Thyroid gland (tissue), 4 donors: Measurements from ENCODE around the gene RRAGA. TPM values are rescaled to one million over a fixed set of nuclear protein-coding genes. Genes with fewer than 3 reads are reported as not detected.
"Not testable (repeated sequence)": the region's sequence is repeated elsewhere in the genome, so short reads cannot be mapped to it uniquely, and the experiment has no call there.

ENCODE experiments used
- DNase-seq, 2 donors: peaks; one replicate each; pipeline ENCODE4 v3.0.0-alpha.2; 2019
- H3K27ac ChIP-seq, 3 donors: fragments of 200-600 bp; sonication (generic); 1 replicate in 2 of 3; 2 replicates in 1 of 3; pipeline ENCODE4 v1.5.1; 2016 to 2019; ENCODE audit warnings: mild to moderate bottlenecking in 1 of 3, moderate library complexity in 1 of 3
- H3K27me3 ChIP-seq: fragments of 200-600 bp; sonication (generic); one replicate; pipeline ENCODE4 v1.5.1; 2019
- H3K36me3 ChIP-seq, 2 donors: fragments of 200-600 bp; sonication (generic); one replicate each; pipeline ENCODE4 v1.5.1; 2016 to 2019
- H3K4me1 ChIP-seq, 2 donors: fragments of 200-600 bp; sonication (generic); one replicate each; pipeline ENCODE4 v1.5.1; 2017 to 2019
- H3K4me3 ChIP-seq, 3 donors: fragments of 200-600 bp; sonication (generic); replicated peaks in 1 of 3; 1 replicate in 2 of 3; 2 replicates in 1 of 3; pipeline ENCODE4 v1.5.1; 2016; ENCODE audit warnings: mild to moderate bottlenecking in 1 of 3
- H3K9me3 ChIP-seq: fragments of 200-600 bp; sonication (generic); one replicate; pipeline ENCODE4 v1.5.1; 2017
- CTCF ChIP-seq, 6 experiments: fragments of 200-600 bp in 3 of 6; fragments of 450-650 bp in 3 of 6; sonication (generic) in 3 of 6; IDR thresholded peaks; one replicate each; pipeline ENCODE4 v1.5.1; 2016 to 2019; ENCODE audit warnings: antibody characterized with exemption in 6 of 6, mild to moderate bottlenecking in 2 of 6, inconsistent platforms in 1 of 6, moderate library complexity in 1 of 6
- POLR2A ChIP-seq, 2 donors: fragments of 450-650 bp; IDR thresholded peaks; one replicate each; pipeline ENCODE4 v1.6.1; 2017; ENCODE audit warnings: antibody characterized with exemption in 2 of 2, mild to moderate bottlenecking in 2 of 2, moderate library complexity in 1 of 2
- WGBS, 2 donors: methylation state at CpG; one replicate each; pipeline ENCODE4 v1.1.5; 2017; 5-methylcytosine and 5-hydroxymethylcytosine counted together
- intact Hi-C: fragments of 100-400 bp; cut with DNase I; formaldehyde crosslinking; loops from one replicate; pipeline ENCODE4 v1.15.1; 2023
- small RNA-seq: library from RNA; depleted of rRNA; stranded (forward); fragments of <200 nt; gene quantifications from one replicate; pipeline ENCODE3, GENCODE V24; 2016
- total RNA-seq, 4 donors: library from RNA; depleted of rRNA; stranded (reverse); fragments of >200 nt; gene quantifications; one replicate each; pipeline ENCODE4 v1.2.3, GENCODE V29; 2016

The RRAGA gene
- total RNA-seq, 4 donors from 2014 or later = 59.8 to 69.2 (median 61.1) TPM

GRCh38 chr9:19074836-19075235, 25.6 kb downstream of the RRAGA start:
- Histone ChIP-seq H3K4me3 (no peak overlapping the region), H3K27me3 (no peaks in the 10 kb centered on the region), H3K4me1 (no peaks in the 10 kb centered on the region), H3K36me3 (peaks cover 10 to 23% of the 10 kb centered on the region in 2 donors), H3K27ac (no peak overlapping the region), H3K9me3 (no peaks in the 10 kb centered on the region)
- no peak for TF ChIP-seq POLR2A (IDR thresholded peaks at IDR 0.05)
- no peak for TF ChIP-seq CTCF (IDR thresholded peaks at IDR 0.05)
- no peak for DNase-seq
- intact Hi-C loops = no loop called here
- WGBS, 2 donors = 92 to 94% methylated on average over 1 of the region's 1 CpG

- no peak for DNase-seq
- Histone ChIP-seq H3K27me3 (no peaks in the 10 kb centered on the region), H3K36me3 (peaks cover 6 to 15% of the 10 kb centered on the region in 2 donors), H3K4me1 (no peaks in the 10 kb centered on the region), H3K27ac (no peak overlapping the region), H3K4me3 (no peak overlapping the region), H3K9me3 (no peaks in the 10 kb centered on the region)
- intact Hi-C loops = no loop called here
- TF ChIP-seq CTCF (IDR thresholded peaks at IDR 0.05) = peak in 3 of 6 experiments; percentile 16 to 25 (median 22)
- TF ChIP-seq POLR2A (IDR thresholded peaks at IDR 0.05) = no peak
- 76 to 83% methylated on average over 2 of the region's 2 CpGs for WGBS, 2 donors
Observed at GRCh38 chr9:19085295-19085694, 36.1 kb downstream of the RRAGA start.

- DNase-seq = peak; percentile 34 to 41
- Histone ChIP-seq H3K36me3 (peaks cover 18 to 26% of the 10 kb centered on the region in 2 donors), H3K27ac (no peak overlapping the region), H3K9me3 (no peaks in the 10 kb centered on the region), H3K4me3 (no peak overlapping the region), H3K4me1 (no peaks in the 10 kb centered on the region), H3K27me3 (no peaks in the 10 kb centered on the region)
- TF ChIP-seq CTCF (IDR thresholded peaks at IDR 0.05) = no peak
- TF ChIP-seq POLR2A (IDR thresholded peaks at IDR 0.05) = no peak
- WGBS, 2 donors = 86% methylated on average over 6 of the region's 6 CpGs
- intact Hi-C loops = no loop called here
Observed at GRCh38 chr9:19087106-19088000, 38.1 kb downstream of the RRAGA start.

- DNase-seq, H3K27ac ChIP-seq, H3K4me1 ChIP-seq, H3K27me3 ChIP-seq, intact Hi-C loops, H3K9me3 ChIP-seq, H3K4me3 ChIP-seq: not testable (repeated sequence)
- peaks cover 11 to 25% of the 10 kb centered on the region in 2 donors for H3K36me3 ChIP-seq
Observed at GRCh38 chr9:19097431-19097830, 48.2 kb downstream of the RRAGA start.

Small RNAs within 50 kb of the gene (small RNA-seq; reads per million reads assigned to genes)
- gene RF00019 (not detected), gene RNU6-264P (not detected), gene SCARNA8 (29.2 reads per million, percentile 95 among the genes with 10 or more reads in this experiment)

Other genes with a start within 250 kb of the RRAGA start
- under 1 TPM in 1 of 4 donors, not detected in 3; 0.54 TPM for gene SAXO1, start 16.2 kb upstream of the RRAGA start, total RNA-seq
- 1 to 10 TPM; 5.9 to 8.5 (median 7.9) TPM for gene HAUS6, start 53.5 kb downstream of the RRAGA start, total RNA-seq
- 100 to 1,000 TPM in 1 of 4 donors, 10 to 100 TPM in 3; 25.1 to 148 (median 59.3) TPM for gene PLIN2, start 78.1 kb downstream of the RRAGA start, total RNA-seq
- 100 to 1,000 TPM in 3 of 4 donors, 10 to 100 TPM in 1; 99.5 to 135 (median 111) TPM for gene DENND4C, start 181.3 kb downstream of the RRAGA start, total RNA-seq